Lung microvascular endothelial cell (primary cell): ENCODE measurements around the gene MYO9B. TPM values are rescaled to one million over a fixed set of nuclear protein-coding genes. Genes with fewer than 3 reads are reported as not detected.
A peak's percentile ranks its signal among the peaks of the same experiment; 100 is the strongest.

Source experiments
- DNase-seq, 2 donors: peaks; one replicate each; pipeline versions ENCODE4 v3.0.0 to v3.0.0-alpha.2; 2010; ENCODE audit warnings: low read depth in 2 of 2
- total RNA-seq: library from RNA; depleted of rRNA; stranded (reverse); fragments of >200 nt; gene quantifications from 2 replicates; pipeline ENCODE4 v1.2.1, GENCODE V29; 2014

MYO9B gene
- 24.0 and 36.5 TPM in 2 replicates for total RNA-seq

- peak; percentile 100 for DNase-seq
Observed at GRCh38 chr19:17075035-17075863, at the start of gene MYO9B, which contains the start of gene HAUS8. Gene MYO9B (plus strand): TSS chr19:17075777. CDS start chr19:17101718, 25,941 bp downstream. Gene HAUS8 (minus strand): TSS chr19:17075452. CDS start chr19:17075422, 30 bp downstream.

DNA sequence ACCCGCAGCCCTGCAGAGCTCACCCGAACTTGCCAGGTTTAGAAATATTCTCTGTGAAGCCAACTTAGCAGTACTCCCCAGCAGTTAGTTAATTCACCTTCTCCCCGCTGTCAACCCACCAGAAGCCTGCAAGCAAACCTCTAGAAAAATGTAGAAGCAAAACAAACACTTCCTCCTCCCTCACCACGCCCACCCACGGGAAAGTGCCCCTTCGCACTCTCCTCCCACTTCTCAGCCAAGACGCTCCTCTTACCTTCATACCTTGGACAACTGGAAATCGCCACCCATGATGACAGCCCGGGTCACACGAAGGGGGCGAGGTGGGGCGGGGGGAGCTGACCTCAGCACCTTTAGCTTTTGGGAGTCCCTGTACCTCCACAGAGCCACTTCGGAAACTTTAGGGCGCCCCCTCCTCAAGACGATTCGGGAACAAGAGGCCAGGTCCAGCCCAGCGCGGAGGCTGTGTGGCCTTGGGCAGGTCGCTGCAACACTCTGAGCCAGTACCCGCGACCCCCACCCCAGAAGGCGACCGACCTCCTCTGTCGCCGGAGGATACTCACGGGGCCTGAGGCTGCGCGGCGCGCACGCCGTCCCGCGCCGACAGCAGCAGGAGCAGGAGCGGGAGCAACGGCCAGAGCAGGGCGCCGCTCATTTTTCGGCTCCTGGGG is 49.5 kb upstream of the MYO9B start:
- no peak for DNase-seq

- no peak for DNase-seq
Observed at GRCh38 chr19:17026706-17027534, 48.7 kb upstream of the MYO9B start, which contains the start of gene CPAMD8. Gene CPAMD8 (minus strand): TSS chr19:17026810. CDS start chr19:17026642, 168 bp downstream.

GRCh38 chr19:17027535-17027975 is 48.0 kb upstream of the MYO9B start:
- no peak for DNase-seq

- no peak for DNase-seq
Observed at GRCh38 chr19:17031741-17032140, 43.8 kb upstream of the MYO9B start.

GRCh38 chr19:17035842-17036424 is 39.6 kb upstream of the MYO9B start:
- no peak for DNase-seq

DNA sequence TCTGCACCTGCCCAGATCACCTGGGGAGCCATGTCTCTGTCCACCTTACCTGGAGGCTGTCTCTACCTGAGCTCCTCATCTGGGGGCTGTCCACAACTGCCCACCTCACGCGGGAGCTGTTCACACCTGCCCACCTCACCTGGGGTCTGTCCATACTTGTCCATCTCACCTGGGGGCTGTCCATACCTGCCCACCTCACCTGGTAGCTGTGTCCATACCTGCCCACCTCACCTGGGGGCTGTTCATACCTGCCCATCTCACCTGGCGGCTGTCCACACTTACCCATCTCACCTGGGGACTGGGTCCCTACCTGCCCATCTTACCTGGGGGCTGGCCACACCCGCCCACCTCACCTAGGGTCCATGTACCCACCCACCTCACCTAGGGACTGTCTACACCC is 38.9 kb upstream of the MYO9B start:
- DNase-seq, result no peak

GRCh38 chr19:17037184-17037583 is 38.4 kb upstream of the MYO9B start:
- DNase-seq, result no peak

- DNase-seq, result no peak
Observed at GRCh38 chr19:17037966-17038500, 37.5 kb upstream of the MYO9B start.

GRCh38 chr19:17041976-17042375 is 33.6 kb upstream of the MYO9B start:
- peak; percentile 21 to 80 for DNase-seq

DNA sequence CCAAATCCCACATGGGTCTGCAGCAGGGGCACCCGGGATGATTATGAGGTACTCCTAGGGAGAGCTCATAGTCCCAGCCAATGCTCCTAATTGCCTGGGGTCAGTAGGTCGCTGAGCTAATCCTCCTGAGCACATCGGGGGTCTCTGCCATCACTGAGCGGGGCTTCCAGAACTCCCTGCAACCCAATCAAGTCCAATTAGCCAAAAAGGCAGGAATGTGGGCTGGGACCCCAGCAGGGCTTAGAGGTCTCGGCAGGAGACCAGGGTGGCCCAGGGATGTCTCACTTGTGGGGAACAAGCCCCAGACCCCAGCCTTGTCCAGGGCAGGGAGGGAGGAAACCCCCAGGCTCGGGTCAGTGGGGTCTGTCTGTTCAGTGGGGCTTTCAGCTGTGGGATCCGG is 31.8 kb upstream of the MYO9B start:
- DNase-seq, result no peak

DNA sequence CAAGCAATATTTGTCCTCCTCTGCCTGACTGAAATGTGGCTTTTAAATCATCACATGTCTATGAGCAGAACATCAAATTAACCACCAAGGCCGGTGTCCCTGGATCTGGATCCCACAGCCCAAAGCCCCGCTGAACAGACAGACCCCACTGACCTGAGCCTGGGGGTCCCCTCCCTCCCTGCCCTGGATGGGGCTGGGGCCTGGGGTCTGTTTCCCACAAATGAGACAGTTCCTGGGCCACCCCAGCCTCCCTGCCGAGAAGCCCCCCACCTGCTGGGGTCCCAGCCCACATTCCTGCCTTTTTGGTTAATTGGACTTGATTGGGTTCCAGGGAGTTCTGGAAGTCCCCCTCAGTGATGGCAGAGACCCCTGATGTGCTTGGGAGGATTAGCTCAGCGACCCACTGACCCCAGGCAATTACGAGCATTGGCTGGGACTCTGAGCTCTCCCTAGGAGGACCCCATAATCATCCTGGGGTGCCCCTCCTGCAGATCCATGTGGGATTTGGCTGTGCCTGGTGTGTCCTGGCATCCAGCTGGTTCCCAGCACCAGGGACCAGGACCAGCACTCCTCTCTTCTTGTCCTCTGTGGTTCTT is 29.6 kb upstream of the MYO9B start:
- DNase-seq, result no peak

DNA sequence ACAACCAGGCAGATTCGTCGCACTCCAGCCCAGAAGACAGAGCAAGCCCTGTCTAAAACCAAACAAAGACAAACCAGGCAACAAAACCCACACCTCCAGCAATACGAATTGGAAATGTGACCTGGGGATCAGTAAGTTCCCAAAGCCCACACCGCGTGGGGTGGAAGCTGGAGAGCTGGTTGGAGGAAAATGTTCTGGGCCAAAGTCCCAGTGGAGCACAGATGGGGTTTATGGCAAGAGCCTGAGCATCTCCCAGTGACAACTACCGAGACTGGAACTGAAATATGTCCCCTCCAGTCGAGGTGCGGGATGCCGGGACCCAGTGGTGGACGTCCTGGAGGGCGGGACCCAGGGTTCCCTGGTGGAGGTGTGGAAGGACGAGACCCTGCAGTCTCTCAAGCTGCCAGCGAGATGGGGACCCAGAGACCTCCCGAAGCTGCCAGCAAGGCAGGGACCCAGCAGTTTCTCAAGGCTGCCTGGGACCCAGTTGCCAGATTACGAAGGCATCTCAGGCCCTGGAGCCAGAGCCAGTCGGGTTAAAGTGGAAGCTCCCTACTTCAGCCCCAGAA is 26.6 kb upstream of the MYO9B start:
- no peak for DNase-seq

- DNase-seq, result peak in 1 of 2 donors; percentile 61
Observed at GRCh38 chr19:17049711-17050280, 25.8 kb upstream of the MYO9B start.

DNA sequence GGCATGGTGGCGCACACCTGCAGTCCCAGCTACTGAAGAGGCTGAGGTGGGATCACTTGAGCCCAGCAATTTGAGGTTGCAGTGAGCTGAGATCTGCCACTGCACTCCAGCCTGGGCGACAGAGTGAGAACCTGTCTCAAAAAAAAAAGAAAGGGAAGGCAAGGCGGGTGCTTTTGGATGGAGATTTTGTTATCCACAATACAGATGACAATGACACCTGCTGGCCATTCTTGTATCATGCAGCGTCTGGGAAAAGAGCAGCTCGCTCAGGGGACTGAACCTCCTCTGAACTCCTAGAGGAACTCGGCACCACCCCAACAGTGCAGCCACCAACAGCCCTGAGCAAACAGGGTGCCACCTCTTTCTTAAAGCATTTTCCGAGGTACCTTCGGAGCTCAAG is 23.1 kb upstream of the MYO9B start:
- DNase-seq, result peak; percentile 62 to 70

- no peak for DNase-seq
Observed at GRCh38 chr19:17054746-17055145, 20.8 kb upstream of the MYO9B start.

GRCh38 chr19:17055636-17056035 is 19.9 kb upstream of the MYO9B start:
- no peak for DNase-seq

- no peak for DNase-seq
Observed at GRCh38 chr19:17058236-17058635, 17.3 kb upstream of the MYO9B start.

- no peak for DNase-seq
Observed at GRCh38 chr19:17060802-17061201, 14.8 kb upstream of the MYO9B start.

- DNase-seq, result no peak
Observed at GRCh38 chr19:17061205-17061604, 14.4 kb upstream of the MYO9B start.
